GM12878 (cell line): ENCODE results near the gene EEF2KMT.
"Not testable (repeated sequence)": the region's sequence is repeated elsewhere in the genome, so short reads cannot be mapped to it uniquely, and the experiment has no call there.

ENCODE experiments used
- CBX5 ChIP-seq: sonication (generic); IDR thresholded peaks from 2 replicates; pipeline ENCODE4 v1.6.1; 2016; ENCODE audit warnings: low read depth, moderate library complexity, mild to moderate bottlenecking, inconsistent platforms
- CTCF ChIP-seq, 3 experiments: IDR thresholded peaks in 2 of 3; conservative IDR thresholded peaks in 1 of 3; 2 replicates each; pipeline ENCODE4 v1.5.1; 2011; ENCODE audit warnings: low read depth in 3 of 3, low read length in 3 of 3, mild to moderate bottlenecking in 3 of 3, control low read depth in 2 of 3, moderate library complexity in 2 of 3, inconsistent platforms in 1 of 3, mixed read lengths in 1 of 3; ENCODE audit not compliant: control insufficient read depth in 2 of 3, insufficient read depth in 1 of 3; ENCODE audit errors: extremely low read depth in 1 of 3
- HDAC2 ChIP-seq: fragments of 200-600 bp; sonication (generic); IDR thresholded peaks from 2 replicates; pipeline ENCODE4 v1.6.1; 2017
- HDGF ChIP-seq: fragments of 450-650 bp; IDR thresholded peaks from 2 replicates; pipeline ENCODE4 v1.6.1; 2016; ENCODE audit warnings: antibody characterized with exemption
- KAT2A ChIP-seq: conservative IDR thresholded peaks from 2 replicates; pipeline ENCODE4 v1.6.1; 2011; ENCODE audit warnings: low read depth, low read length; ENCODE audit not compliant: control insufficient read depth
- POLR2A ChIP-seq: IDR thresholded peaks from 2 replicates; pipeline ENCODE4 v1.6.1; 2011; ENCODE audit warnings: low read depth, mild to moderate bottlenecking, low read length
- POLR2AphosphoS5 ChIP-seq: IDR thresholded peaks from 2 replicates; pipeline ENCODE4 v1.6.1; 2011; ENCODE audit warnings: mild to moderate bottlenecking, low read length, inconsistent platforms
- RELB ChIP-seq: fragments of 450-650 bp; IDR thresholded peaks from 2 replicates; pipeline ENCODE4 v1.6.1; 2017; ENCODE audit warnings: low read depth, mild to moderate bottlenecking, moderate library complexity
- SP1 ChIP-seq: IDR thresholded peaks from one replicate; pipeline ENCODE4 v1.6.1; 2011; ENCODE audit warnings: low read depth, low read length
- SRF ChIP-seq, 2 experiments: IDR thresholded peaks; 2 replicates each; pipeline ENCODE4 v1.6.1; 2011; ENCODE audit warnings: low read depth in 2 of 2, low read length in 2 of 2, mild to moderate bottlenecking in 1 of 2, moderate library complexity in 1 of 2
- TARDBP ChIP-seq: IDR thresholded peaks from 2 replicates; pipeline ENCODE4 v1.6.1; 2016; ENCODE audit warnings: borderline replicate concordance
- ZBTB33 ChIP-seq: fragments of 450-650 bp; IDR thresholded peaks from 2 replicates; pipeline ENCODE4 v1.6.1; 2017; ENCODE audit warnings: mild to moderate bottlenecking
- ZBTB4 ChIP-seq: fragments of 450-650 bp; formaldehyde crosslinking; IDR thresholded peaks from 2 replicates; pipeline ENCODE4 v1.4.0; 2022; ENCODE audit warnings: mild to moderate bottlenecking, moderate library complexity

- TF ChIP-seq POLR2A; HDAC2; ZBTB33; CTCF (IDR thresholded peaks at IDR 0.05 in 2 of 3, conservative IDR thresholded peaks at IDR 0.05 in 1 of 3; ENCODE audit: control insufficient read depth in 2 of 3, extremely low read depth in 1 of 3, insufficient read depth in 1 of 3, low read depth in 3 of 3, low read length in 3 of 3); SP1; RELB; ZBTB4; SRF (IDR thresholded peaks at IDR 0.05; ENCODE audit: low read depth in 2 of 2, low read length in 2 of 2); HDGF; KAT2A; CBX5; POLR2AphosphoS5; TARDBP: not testable (repeated sequence)
Measured at GRCh38 chr16:5134739-5135452, 37.3 kb upstream of the EEF2KMT start.
